HG02870 (cell line): ENCODE data around the gene STXBP6.

ENCODE experiments used
- ATAC-seq: cut with Tn5 transposase; IDR thresholded peaks from one replicate; pipeline ENCODE4 v1.9.1; 2021; ENCODE audit warnings: mild to moderate bottlenecking, moderate library complexity; ENCODE audit not compliant: unreplicated experiment

STXBP6 gene

DNA sequence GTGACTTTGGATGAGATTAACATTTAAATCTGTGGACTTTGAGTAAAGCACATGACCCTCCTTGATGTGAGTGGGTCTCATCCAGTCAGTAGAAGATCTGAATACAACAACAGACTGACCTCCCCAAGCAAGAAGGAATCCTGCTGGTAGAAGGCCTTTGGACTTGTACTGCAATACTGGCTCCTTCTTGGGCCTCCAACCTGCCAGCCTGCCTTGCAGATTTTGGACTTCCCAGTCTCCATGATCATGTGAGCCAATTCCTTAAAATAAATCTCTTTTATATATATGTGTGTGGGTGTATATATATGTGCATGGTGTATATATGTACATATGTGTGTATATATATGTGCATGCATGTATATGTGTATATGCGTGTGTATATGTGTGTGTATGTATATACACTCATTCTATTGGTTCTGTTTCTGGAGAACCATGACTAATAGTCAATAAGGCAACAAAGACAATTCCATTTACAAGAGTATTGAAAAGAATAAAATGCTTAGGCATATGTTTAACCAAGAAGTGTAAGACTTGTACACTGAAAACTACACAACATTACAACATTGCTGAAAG, 183.8 kb downstream of the STXBP6 start:
- no peak for ATAC-seq

DNA sequence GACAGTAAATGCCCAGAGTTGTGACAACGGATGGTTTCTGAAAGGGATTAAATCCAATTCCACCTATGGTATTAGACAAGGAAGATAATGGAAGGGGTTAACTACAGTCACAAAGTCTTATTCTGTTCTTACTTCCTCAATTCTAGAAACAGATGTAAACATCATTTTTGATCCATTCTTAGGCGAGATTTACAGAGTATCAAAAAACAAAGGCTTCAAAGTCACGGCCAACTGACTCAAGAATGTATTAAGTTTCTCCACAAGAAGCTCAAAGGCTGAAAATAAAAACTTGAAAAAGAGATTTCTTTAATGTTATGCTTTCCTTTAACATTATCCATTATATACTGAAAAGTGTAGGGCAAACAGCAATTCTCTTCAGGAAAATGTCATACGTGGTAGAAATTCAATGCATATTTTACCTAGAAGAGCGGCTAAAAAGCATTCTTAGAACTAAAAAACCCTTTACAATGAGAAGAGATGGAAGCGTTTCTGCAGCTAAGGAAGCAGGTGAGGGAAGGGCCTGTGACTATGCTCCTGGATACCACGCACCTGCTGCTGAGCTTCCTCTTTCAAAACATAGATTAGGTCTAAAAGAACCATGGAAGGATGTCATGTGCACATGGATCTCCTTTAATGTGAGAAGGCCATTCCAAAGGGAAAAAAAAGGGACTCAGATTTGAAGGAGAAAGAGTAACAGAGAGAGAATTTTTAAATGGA, 185.8 kb downstream of the STXBP6 start:
- no peak for ATAC-seq

DNA sequence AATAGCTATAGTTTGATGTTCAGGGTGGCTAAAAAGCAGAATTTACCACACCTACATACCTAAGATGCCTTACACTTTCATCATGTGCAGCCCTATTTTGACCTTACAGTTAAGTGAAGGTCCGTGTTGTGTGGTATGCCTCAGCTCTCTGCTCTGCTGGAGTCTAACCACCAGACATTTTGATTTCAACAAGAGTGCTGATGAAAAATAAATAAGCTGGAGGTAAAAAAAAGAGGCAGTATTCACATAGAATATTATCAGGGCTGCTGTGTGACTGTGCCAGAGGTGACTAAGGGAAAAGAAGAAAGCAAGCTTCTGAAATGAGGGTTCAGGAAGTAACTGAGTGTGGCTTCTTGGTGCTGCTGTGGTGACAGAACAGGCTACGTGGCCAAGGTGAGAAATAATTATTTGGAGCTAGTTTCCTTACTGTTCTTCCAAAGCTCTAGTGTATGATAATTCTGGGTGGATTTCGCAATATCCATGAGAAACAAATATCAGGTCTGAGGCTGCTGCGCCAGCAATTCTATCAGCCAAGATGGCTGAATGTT, 188.8 kb downstream of the STXBP6 start:
- ATAC-seq, result no peak

DNA sequence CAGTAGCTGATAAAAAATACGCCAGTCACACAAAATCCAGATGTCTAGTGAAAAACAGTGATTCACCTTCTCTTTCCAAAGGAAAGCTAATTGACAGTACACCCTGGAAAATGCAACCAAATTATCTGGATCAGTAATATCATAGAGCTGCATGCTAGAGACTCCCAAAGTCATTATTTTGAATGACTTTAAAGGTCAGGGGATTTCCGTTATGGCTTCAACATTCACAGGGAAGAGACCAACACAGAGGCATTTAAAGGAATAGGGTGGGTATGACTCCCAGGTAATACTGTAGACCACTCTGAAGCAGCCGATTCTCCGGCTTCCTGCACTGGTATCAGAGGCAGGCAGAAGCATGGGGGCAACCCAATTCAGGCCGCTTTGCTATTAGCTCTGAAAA, 190.4 kb downstream of the STXBP6 start:
- ATAC-seq, result no peak

DNA sequence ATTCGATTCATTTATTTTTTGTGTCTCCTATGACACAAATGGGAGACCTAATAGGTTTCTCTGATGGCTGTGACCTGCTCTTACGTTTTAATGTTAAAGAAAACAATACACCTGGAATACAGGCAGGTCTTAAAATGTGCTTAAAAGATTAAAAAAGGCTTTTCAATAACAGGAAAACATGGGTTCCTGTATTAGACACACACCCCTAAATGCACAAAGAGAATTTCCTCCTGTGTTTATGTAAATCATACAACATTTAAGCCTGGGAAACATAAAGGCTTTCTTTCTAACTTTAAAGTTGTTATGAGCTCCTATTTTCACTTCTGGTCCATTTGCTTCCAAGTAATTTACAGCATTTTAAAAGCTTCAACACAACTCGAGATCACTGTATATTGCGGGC, 191.3 kb downstream of the STXBP6 start:
- ATAC-seq, result no peak

DNA sequence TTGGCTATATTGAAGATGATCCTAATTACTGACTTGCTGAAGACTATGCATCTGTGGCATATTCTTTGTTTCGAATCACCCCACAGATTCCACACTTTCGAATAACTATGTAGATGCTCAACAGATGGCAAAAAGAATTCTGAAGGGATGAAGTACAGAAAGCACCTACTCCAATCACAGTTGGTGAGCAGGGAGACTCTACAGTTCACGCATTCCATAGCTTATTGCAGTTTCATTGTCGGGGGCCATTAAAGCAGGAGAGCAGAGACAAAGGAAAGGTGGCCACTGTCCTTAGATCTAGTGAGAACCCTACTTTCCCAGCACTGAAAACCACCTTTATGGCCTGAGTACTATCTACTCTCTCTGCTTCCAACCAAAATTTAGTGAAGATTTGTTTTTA, 191.9 kb downstream of the STXBP6 start:
- ATAC-seq, result no peak

DNA sequence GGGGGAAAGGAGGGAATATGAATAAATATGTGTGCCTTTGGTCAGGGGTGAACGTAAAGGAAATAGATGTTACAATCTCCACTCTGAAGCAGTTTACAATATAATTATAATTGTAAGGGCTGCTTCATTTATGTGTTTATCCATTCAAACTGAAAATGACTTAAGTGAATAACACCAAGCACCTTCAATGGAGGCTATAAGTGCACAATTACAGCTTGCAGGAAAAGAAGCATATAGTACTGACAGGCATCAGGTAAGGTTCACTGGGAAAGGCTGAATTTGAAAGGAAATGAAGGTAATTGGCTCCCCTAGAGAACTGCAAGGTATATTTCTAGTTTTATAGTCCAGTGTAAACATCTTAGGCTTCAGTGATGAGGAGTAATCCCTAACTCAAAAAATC, 192.7 kb downstream of the STXBP6 start:
- no peak for ATAC-seq

DNA sequence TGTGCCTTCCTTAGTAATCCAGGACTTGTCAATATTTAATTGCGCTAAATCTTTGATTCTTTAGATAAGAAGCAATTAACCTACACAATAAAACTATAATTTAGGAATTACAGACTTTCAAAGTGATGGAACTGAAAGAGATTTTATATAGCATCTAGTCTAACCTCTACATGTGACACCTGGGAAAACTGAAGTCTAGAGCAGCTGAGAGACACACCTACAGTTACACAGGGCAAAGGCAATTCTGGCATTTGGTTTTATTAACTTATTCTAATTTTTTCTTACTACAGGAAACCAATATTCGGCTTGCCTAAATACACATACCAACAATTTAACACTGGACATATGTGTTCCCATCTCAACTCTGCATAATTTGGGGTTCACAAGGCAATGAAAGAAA, 196.5 kb downstream of the STXBP6 start:
- ATAC-seq, result no peak

DNA sequence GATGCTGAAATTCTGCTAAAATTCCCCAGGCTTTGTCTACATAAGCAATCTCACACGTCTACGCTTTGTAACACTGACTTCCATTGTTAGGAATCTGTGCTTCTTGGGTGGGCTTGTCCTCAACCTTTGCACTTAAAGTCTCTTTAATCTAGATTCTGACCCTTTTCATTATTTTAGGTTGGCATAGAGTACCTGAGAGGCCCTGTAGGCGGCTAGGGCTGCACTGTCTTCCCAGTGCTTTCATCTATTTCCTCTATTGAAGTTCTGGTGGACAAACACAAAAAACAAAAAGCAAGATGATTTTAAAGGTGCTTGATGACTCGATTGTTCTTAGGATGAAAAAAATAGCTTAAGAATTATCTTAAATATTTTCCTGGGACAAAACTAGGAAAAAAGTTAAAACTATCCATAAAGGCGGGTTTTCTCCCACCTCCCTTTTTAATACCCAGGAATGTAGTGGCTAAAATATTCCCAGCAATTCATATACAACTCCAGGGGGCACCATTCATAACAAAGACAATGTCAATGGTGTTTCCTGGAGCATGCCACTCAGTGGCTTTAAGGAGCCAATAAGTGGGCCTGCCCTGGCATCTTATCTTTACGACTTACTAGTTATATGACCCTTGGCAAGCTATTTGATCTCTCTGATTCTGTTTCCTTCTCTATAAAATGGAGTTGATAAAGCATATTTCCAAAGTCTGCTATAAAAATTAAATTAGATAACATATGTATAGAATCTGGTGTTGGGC, 197.5 kb downstream of the STXBP6 start:
- ATAC-seq, result no peak

DNA sequence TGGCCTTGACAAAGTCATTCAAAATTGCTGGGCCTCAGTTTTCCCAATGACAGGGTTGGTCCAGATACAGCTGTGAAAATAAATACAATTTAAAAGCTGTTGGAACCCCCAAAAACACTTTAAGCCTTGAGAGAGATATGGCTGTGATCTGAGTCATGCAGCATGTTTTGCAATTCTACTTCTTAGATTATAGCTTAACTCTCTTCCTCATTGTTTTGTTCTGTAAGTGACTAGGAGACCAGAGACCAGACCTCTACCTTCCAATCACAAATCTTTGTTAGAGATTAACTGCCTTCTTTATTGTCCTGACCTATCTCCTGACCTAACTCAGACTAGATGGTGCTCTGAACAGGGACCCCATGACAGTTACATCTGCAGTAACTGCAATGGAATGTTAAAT, 198.1 kb downstream of the STXBP6 start:
- no peak for ATAC-seq

DNA sequence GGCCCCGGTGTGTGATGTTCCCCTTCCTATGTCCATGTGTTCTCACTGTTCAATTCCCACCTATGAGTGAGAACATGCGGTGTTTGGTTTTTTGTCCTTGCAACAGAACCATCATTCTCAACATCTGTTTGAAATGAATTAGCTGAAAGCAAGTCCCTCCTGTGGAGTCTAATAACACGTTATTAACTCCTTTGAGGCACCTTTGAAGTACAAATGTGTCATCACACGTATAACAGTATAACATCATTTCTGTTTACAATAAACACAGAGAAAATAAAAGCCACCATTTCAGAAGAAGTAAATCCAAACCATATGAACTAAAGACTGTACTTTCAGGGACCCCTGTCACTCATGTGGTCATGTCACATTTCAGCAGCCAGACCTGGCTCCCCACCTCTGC, 198.5 kb downstream of the STXBP6 start:
- no peak for ATAC-seq

DNA sequence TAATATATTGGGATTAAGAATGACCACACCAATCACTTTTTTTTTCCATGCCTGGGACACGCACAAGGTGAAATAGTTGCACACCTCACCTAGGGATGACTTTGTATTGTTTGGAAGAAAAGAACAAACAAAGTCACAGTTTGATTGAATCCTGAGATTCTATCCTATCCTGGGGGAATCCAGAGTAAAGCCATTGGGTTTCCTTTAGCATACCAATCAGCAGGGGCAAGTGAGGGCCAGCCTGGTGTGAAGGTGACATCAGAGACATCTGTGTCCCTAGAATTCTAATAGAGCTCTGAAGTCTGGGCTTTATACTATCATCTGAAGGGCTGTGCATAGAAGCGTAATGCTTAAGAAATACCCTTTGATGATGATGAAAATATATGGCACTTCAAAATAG, 199.9 kb downstream of the STXBP6 start:
- ATAC-seq, result no peak

DNA sequence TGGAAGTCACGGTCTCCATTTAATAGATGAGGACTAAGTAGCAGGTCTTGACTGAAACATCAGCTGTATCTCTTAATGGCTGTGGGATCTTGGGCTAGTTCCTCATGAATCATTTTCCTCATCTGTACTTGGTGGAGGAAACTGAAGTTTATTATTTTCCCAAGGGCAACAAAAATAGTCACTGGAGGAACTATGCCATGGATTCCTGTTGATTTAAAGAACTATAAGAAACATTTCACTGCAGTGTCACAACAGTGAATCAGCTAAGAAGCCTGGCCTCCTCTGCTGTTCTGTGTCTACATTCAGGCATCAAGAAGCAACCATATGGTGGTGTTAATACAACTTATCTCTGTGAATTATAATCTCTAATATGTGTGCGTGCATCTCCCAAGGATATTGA, 200.5 kb downstream of the STXBP6 start:
- ATAC-seq, result no peak

DNA sequence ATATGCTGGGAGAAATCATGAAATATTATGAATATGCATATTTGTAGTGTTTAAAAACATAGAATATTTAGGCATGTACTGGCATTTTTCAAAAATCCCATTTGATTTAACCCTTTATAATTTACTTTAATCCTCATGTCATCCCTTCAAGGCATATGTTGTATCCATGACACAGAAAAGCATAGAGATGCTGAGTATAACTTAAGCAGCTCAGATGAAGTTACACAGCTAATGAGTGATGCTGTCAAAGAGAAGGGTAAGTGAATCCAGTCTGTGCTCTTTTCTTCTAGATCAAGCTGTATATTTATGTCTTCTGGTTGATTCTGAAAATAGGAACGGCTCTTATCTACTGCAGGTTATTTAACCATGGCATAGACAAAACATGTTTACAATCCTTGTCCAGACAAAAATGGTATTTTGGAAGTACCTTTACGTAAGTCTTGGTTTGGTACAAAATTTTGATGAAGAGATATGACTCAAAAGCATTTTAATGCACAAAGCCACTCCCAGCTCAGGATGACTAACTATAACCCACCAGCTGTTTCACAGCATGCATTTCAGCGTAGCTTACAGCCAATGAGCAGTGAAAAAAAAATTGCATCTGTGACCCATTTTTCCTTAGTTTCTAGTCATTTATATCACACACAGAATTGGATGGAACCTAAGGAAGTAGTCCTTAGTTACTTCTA, 201.7 kb downstream of the STXBP6 start:
- ATAC-seq, result no peak

DNA sequence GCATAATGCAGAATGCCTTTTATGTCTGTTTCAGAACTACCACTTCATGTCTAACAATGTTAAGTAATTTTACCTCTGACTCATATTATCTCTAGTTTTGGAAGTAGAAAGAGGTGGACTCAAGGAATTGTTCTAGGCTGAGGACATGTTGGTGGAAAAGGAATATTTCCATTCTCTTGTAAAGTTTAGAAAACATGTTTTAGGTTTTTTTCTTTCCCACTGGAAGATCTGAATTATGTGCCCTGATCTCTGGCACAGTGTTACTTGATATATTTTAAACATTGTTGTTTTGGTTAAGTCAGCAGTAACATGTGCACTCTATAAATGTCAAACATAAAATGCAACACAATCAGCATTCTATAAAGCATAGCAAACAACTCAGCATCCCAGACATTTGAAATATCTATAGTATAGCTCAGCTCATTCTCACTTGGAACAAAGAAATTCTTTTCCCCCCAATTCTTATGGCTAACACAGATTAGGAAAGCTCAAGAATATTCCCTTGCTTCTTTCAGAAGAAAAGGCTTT, 202.3 kb downstream of the STXBP6 start:
- ATAC-seq, result no peak

DNA sequence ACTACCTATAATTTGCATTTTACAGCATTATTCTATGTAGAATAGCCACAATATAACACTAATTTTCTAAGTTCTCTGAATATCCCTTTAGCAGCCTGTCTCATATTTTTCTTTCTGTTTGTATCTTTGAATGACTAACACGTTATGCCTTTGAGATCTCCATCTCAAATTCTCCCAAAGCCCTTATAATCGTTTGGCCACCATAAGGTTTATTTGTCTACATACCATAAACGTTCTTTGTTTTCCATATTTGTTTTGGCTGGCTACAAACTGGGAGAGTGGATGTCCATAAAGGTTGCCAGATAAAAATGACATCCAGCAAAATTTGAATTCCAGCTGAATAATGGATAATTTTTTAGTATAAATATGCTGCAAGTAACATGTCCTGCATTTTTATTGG, 203.7 kb downstream of the STXBP6 start:
- no peak for ATAC-seq

DNA sequence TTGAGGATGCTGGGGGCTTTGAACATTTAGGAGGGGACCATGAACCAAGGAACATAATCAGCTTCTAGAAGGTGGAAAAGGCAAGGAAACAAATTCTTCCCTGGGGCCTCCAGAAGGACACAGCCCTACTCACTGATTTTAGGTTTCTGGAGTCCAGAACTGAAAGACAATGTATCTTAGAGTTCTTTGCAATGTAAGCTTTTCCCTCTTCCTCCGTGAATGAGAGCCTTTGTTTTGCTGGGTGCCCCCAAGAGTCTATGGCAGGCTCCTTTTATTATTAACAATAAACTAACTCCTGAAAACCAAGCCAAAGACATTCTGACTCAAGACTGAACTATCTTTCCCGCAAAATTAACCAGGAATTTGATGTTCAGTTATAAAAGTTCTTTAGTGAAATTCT, 204.1 kb downstream of the STXBP6 start:
- no peak for ATAC-seq

DNA sequence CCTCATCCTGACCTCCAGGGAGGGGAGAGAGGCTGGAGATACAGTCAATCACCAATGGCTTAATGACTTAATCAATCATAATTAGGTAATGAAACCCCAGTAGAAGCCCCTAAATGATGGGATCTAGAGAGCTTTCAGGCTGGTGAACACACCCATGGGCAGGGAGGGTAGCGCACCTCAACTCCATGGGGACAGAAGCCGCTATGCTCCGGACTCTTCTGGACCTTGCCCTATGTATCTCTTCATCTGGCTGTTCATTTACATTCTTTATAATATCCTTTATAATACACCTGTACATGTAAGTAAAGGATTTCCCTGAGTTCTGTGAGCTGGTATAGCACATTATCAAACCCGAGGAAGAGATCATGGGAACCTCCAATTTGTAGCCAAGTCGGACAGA, 205.9 kb downstream of the STXBP6 start:
- ATAC-seq, result no peak

DNA sequence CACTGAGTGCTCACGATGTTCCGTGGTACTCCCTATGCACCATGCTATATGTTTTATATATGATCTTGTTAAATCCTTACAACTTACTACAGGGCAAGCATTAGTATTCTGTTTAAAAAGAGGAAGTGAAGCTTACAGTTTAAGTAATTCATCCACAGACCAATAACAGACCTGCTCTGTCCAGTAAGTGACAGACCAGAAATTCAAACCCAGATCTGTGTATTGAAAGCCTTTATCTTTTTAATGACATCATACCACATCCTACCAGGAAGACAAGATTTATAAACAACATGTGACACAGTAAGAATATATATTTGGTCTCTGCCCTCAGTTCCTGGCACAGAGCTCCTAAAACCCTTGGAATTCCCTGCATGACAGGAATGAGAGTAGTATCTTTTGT, 206.5 kb downstream of the STXBP6 start:
- ATAC-seq, result peak; percentile 83

DNA sequence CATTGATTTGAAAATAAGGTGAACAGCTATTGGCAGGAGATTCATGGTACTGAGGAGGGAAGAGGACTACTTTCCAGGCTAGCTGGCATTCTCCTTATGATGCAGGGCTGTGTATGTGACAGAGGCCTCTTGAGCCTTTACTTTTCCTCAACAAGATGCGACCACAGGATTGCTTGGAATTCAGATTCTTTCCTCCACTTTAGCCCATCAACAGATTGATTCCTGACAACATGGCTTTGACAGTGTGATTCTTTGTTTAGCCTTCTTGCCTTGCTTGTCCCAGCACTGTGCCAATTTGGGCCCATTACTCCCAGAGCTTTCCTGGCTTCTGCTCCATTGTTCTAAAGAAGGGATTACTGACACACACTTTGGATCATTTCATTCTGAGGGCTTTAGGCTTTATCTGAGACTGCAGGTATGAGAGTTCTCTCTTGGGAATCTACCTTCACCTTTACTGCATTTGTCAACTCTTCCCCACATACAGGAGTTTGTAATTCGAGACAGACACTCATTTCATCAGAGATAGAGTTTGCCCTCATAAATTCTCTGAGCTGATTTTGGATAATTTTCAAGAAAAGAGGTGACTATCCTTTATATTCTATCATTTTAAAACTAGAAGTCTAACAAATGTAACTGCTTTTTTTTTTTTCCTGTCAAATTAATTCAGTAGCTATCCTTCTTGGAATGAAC, 209.6 kb downstream of the STXBP6 start:
- no peak for ATAC-seq
